Measurements from ENCODE around the gene ITGB1BP1.

The ITGB1BP1 gene

GRCh38 chr2:9423100-9423921 lies at the start of gene ITGB1BP1, which contains the start of gene CPSF3:
Gene ITGB1BP1, minus strand, starts transcription at chr2:9423528. Its CDS starts 4,831 bp downstream, at chr2:9418697.
Gene CPSF3, plus strand, starts transcription at chr2:9423654. Its CDS starts 120 bp downstream, at chr2:9423774.
- DNase-seq, result peak; percentile 95

DNA sequence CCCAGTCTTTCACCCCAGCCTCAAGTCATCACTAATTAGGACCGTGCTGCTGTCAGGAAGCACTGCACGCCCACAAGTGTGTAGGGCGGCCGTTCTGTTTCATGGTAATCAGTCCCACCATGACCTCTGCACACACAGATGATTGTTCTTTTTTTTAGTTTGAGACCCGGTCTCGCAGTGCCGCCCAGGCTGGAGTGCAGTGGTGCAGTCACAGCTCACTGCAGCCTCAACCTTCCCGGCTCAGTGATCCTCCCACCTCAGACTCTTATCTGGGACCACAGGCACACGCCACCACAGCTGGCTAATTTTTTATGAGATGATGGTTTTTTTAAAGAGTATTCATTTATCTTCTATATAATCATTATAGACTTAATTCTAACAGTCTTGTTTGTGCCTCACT lies 49.2 kb upstream of the ITGB1BP1 start:
- no peak for DNase-seq

GRCh38 chr2:9471206-9471605 lies 47.9 kb upstream of the ITGB1BP1 start:
- DNase-seq, result no peak

DNA sequence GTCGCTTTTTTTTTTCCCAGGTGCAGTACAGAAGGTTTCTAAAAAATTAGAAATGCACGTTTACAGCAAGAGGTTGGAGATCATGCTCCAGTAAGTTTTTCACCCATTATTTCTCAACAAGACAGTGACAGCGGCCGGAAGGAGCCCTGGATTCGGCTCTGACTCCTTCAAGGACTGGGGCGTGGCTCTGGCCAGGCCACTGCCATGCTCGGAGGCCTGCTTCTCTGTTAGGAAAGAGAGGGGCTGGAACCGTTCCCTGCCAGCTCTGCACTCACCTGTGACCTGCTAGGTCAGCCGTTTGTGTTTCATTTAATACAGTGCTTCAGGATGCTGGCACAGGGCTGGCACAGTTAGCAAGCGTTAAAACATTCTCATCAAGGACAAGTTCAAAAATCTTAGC lies 44.4 kb upstream of the ITGB1BP1 start:
- no peak for DNase-seq

GRCh38 chr2:9466147-9466683 lies 42.9 kb upstream of the ITGB1BP1 start:
- DNase-seq, result no peak

- no peak for DNase-seq
Measured at GRCh38 chr2:9465170-9465569, 41.8 kb upstream of the ITGB1BP1 start.

GRCh38 chr2:9463698-9464034 lies 40.3 kb upstream of the ITGB1BP1 start:
- DNase-seq, result no peak

DNA sequence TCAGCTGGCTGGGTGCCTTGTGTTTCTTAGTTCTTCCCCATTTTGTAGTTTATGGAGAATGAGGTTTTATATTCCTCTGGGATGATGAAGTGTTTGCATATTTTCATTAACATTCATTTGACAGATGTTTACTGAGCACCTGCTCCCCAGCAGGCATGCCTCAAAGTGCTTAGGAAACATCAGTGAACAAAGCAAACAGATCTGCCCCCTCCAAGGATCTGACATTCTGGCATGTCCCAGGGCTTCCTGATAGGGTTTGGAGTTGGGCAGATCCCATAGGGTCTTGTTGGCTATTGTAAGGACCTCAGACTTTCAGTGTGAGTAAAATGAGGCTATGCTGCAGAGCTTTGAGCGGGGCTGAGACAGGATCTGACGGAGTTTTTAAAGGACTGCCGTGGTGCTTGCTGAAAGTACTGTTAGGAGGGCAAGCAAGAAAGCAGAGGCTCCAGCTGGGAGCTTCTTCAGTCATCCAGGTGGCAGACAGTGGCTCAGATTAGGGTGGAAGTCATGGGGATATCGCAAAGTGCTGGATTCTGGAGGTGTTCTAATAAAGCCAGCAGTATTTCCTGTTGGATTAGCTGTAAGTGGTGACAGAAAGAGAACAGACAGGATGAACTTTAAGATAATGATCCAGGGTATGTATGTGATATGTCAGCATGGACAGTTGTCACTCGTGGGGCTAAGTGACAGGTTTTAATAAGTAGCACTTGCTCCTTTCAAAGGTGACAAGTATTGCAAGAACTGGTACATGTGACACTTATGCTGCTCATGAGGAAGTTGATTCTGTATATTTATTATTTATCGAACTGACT lies 39.8 kb upstream of the ITGB1BP1 start:
- DNase-seq, result no peak

- no peak for DNase-seq
Measured at GRCh38 chr2:9462313-9462712, 39.0 kb upstream of the ITGB1BP1 start.

DNA sequence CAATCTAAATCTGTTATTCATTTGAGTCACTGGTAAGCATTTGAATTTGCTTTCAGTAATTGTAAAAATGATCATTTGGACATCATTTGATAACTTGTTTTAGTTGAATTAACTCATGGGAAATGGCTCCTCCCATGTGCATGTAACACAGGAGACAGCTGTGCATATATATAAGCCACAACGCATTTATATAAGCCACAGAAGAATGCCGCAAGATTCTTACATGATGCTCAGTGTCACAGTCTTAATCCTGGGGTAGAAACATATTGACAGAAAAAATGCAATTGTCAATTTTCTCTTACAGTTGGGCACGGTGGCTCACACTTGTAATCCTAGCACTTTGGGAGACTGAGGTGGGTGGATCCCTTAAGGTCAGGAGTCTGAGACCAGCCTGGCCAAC lies 37.8 kb upstream of the ITGB1BP1 start:
- no peak for DNase-seq

- DNase-seq, result no peak
Measured at GRCh38 chr2:9460441-9461017, 37.2 kb upstream of the ITGB1BP1 start.

GRCh38 chr2:9451231-9451630 lies 27.9 kb upstream of the ITGB1BP1 start:
- DNase-seq, result no peak

DNA sequence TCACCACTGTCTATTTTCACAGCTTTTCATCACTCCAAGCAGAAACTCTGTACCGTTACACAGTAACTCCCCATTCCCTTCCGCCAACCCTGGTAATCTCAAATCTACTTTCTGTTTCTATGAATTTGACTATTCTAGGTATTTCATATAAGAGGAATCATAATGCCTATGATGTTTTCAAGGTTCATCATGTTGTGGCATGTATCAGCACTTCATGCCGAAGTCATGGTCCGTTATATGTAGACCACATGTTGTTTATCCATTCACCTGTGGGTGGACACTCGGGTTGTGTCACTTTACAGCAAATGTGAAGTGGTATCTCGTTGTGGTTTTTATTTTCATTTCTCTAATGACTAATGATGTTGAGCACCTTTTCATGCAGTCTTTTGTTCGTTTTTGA lies 21.8 kb upstream of the ITGB1BP1 start:
- DNase-seq, result no peak

GRCh38 chr2:9443526-9443925 lies 20.2 kb upstream of the ITGB1BP1 start:
- DNase-seq, result no peak

GRCh38 chr2:9441556-9441955 lies 18.2 kb upstream of the ITGB1BP1 start:
- DNase-seq, result no peak

DNA sequence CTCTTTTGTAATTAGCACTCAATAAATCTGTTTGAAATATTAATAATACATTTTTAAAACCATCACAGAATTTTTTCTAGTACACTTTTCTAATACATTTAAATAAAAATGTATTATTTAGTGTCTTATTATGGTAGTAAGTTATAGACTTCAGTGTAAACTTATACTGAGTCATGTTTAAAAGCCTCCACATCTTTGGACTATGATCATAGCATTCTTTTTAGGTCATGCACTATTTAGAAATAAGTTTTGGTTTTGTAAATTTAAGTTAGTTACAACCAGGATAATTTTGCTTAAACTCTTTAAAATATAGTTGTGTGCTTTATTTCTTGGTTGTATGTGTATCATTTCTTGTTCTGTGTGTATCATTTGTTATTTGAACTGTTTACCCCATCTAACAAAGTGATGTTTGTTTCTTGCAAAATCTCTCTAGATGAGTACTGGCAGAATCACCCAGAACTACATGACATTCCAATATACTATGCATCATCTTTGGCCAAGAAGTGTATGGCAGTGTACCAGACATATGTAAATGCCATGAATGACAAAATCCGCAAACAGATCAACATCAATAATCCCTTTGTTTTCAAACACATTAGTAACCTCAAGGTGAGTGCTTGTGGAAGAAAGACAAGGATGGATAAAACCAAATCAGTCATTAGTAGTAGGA lies 16.9 kb upstream of the ITGB1BP1 start:
- no peak for DNase-seq

DNA sequence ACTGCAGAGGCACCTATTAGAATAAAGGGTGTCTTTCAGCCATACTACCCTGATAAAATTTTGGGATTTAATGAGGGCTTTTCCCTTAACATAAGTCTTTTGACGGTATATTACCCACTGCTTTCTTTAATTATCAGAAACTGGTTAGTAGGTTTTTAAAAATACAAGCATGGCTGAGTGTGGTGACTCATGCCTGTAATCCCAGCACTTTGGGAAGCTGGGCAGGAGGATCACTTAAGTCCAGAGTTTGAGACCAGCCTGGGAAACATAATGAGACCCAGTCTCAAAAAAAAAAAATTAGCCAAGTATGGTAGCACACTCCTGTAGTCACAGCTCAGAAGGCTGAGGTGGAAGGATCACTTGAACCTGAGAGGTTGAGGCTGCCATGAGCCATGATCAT lies 16.2 kb upstream of the ITGB1BP1 start:
- no peak for DNase-seq

DNA sequence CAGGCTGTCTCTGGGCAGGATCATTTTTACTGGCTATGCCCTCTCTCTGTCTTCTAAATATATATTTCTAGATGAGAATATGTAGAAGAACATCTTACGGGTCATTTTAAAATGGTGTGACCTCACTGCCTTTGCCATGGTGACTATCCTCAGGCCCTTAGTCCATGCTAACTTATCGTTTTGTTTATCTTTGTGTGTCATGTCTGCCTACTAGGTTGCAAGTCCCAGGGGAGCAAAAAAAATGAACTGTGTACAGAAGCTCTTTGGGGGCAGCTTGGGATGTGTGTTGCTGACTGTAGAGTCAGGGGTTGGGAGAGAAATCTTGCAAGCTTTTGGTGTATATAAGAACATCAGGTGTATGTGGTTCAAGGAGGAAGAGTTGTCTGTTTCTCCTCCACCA lies 11.2 kb upstream of the ITGB1BP1 start:
- no peak for DNase-seq

DNA sequence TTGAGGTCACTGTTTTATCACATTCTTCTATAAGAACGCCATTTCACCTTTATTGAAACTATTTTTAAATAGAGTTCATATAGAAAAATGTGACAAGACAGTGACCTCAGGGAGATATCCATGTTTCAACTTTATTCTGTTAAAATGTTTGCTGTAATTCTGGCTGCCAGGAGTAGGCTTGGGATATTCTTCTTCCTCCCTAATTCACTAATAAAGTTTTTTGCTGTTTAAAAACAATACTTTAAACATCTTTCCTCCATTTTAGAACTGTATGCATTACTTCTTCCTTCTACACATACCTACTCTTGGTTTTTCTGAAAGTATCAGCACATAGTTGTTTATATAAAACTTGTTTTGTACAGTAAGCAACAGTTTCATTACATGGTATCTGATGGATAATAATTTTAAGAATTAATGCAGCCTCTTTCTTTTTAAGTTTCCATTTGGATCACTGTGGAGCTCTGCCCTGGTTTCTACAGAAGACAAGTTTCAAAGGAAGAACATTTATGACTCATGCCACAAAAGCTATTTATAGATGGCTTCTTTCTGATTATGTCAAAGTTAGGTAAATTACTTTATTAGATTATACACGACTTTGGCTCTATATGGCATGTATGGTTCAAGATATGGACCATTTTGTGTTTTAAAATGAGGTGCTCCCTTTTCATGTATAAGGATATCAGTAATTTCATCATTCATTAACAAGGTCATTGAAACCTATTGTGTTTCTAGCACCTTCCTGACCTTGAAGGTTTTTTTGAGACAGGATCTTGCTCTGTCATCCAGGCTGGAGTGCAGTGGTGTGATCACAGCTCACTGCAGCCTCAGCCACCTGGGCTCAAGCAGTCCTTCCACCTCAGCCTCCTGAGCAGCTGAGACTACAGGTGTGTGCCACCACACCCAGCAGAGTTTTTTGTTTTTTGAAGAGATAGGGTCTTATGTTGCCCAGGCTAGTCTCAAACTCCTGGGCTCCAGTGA lies 7.3 kb upstream of the ITGB1BP1 start:
- DNase-seq, result no peak

DNA sequence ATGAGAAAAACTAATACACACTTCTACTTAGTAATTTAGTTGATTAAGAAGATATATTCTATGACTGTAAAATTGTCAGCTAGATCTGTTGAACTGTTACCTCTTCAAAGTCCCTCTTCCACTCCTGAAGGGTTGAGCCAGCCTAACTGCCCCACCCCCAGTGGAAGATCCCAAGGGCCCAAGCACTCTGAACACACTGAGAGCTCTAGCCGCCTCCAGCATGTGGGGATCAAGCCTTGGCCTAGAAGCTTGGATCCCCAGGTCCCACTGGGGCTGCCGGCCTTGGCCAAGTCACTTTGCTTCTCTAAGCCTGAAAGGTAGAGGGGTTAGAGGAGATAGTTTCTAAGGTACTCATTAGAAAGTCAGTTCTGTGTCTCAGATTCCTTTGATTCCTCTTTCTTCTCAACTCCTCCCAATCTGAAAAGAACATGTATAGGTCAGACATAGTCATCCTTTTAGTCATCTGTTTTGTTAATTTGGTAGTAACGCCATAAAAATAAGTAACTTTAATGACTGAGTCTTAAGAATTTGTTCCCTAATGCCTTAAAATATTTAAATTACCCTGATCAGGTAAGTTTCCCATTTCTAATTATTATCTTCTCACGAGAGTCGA lies 5.7 kb upstream of the ITGB1BP1 start:
- no peak for DNase-seq
